GM13977 (cell line): Measurements from ENCODE around the gene NDUFS8.

ENCODE experiments used
- DNase-seq: peaks from one replicate; pipeline ENCODE4 v3.0.0; 2012; ENCODE audit warnings: low spot score
- CTCF ChIP-seq: IDR thresholded peaks from 2 replicates; pipeline ENCODE4 v1.5.1; 2012; ENCODE audit warnings: mild to moderate bottlenecking, control low read depth; ENCODE audit not compliant: insufficient read depth; ENCODE audit errors: extremely low read depth, missing control alignments
- in situ Hi-C: fragments of 300-500 bp; cut with MboI; formaldehyde crosslinking; loops from one replicate; pipeline ENCODE4 v1.12.0; 2022; ENCODE audit warnings: low sequenced_read_pairs, low pct_unique_long_range_greater_than_20kb, mixed read lengths, inconsistent platforms; ENCODE audit not compliant: unreplicated experiment

The NDUFS8 gene

GRCh38 chr11:68016161-68016903 is 14.1 kb upstream of the NDUFS8 start:
- no peak for TF ChIP-seq CTCF
- no peak for DNase-seq
- in situ Hi-C loops: no loop called here

GRCh38 chr11:68016904-68017817 is 13.3 kb upstream of the NDUFS8 start:
- no peak for TF ChIP-seq CTCF
- DNase-seq: no peak
- in situ Hi-C loops: no loop called here

GRCh38 chr11:68017980-68018729 is 12.3 kb upstream of the NDUFS8 start:
- no peak for DNase-seq
- in situ Hi-C loops: no loop called here
- TF ChIP-seq CTCF: no peak

GRCh38 chr11:68018730-68019190 is 11.7 kb upstream of the NDUFS8 start:
- in situ Hi-C loops: no loop called here
- no peak for TF ChIP-seq CTCF
- no peak for DNase-seq

- in situ Hi-C loops: no loop called here
- DNase-seq: no peak
- no peak for TF ChIP-seq CTCF
Measured at GRCh38 chr11:68019486-68019885, 11.0 kb upstream of the NDUFS8 start.

DNA sequence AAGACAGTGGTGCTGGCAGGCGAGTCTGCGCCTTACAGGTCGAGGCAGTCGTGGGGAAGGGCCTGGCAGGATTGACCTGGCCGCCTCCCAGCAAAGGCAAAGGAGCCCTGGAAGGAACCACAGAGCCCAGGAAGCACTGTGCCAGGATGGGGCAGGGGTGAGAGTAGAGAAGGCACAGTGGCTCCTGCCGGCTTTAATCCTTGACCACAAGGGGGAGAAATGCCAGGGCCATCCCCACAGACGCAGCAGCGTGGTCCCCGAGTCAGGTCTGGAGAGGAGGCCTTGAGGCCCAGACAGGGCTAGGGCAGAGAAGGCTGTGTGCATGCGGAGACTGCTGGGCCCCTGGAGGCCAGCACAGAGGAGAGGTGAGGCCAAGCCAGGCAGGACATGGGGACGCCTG is 9.9 kb upstream of the NDUFS8 start:
- in situ Hi-C loops: no loop called here
- TF ChIP-seq CTCF: no peak
- DNase-seq: no peak
